Right lobe of liver (tissue), 4 donors: ENCODE results near the gene FAM135A.

ENCODE experiments used
- POLR2A ChIP-seq: fragments of 450-650 bp; IDR thresholded peaks from one replicate; pipeline ENCODE4 v1.6.1; 2017; ENCODE audit warnings: antibody characterized with exemption, mild to moderate bottlenecking
- TF ChIP-seq, protein P1 (sequence below), 4 donors: fragments of 200-600 bp in 3 of 4; fragments of 450-650 bp in 1 of 4; IDR thresholded peaks; one replicate each; pipeline versions ENCODE4 v1.5.1 to v1.8.0; 2016 to 2022; ENCODE audit warnings: antibody characterized with exemption in 4 of 4, mild to moderate bottlenecking in 2 of 4
- donor health status: DM: no; HTN: no; CAD: no.
- donor health status: DM: no; HTN: no; CAD: no.
- donor health status: DM: no; HTN: yes; CAD: no.

DNA sequence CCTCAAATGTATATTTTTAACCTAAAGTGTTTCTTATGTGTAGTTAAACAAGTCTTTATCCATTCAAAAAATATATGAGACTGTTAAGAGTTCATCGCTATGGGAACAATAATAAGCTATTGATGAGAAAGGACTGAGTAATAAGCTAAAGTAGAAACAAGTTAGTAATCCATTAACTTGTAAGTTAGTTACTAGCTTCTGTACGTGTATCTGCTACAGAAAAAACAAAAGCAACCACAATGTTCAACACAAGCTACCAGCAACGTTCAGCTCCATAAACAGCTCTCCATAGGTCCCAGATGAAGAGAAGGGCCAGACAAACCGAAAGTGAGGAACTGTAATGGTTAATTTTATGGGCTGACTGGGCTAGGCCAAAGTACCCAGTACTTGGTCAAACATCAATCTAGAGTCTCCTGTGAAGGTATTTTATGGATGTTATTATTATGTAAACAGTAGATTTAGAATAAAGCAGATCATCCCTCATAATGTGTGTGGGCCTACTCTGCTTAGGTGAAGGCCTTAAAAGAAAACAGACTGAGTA lies 33.8 kb upstream of the FAM135A start:
- TF ChIP-seq POLR2A, result no peak
- TF ChIP-seq, protein P1, sequence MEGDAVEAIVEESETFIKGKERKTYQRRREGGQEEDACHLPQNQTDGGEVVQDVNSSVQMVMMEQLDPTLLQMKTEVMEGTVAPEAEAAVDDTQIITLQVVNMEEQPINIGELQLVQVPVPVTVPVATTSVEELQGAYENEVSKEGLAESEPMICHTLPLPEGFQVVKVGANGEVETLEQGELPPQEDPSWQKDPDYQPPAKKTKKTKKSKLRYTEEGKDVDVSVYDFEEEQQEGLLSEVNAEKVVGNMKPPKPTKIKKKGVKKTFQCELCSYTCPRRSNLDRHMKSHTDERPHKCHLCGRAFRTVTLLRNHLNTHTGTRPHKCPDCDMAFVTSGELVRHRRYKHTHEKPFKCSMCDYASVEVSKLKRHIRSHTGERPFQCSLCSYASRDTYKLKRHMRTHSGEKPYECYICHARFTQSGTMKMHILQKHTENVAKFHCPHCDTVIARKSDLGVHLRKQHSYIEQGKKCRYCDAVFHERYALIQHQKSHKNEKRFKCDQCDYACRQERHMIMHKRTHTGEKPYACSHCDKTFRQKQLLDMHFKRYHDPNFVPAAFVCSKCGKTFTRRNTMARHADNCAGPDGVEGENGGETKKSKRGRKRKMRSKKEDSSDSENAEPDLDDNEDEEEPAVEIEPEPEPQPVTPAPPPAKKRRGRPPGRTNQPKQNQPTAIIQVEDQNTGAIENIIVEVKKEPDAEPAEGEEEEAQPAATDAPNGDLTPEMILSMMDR (IDR thresholded peaks at IDR 0.05), result no peak
